Measurements from ENCODE around the gene GIMD1.

GIMD1 gene

GRCh38 chr4:106320235-106320634 is 48.3 kb downstream of the GIMD1 start:
- Histone ChIP-seq H3K9me2 (replicated peaks; ENCODE audit: control insufficient read depth, low read length) (no peaks in the 10 kb centered on the region), H3K9me3 (ENCODE audit: control insufficient read depth, insufficient read depth, low read length) (no peaks in the 10 kb centered on the region), H3K4me2 (ENCODE audit: low read length) (no peak overlapping the region), H4K20me1 (ENCODE audit: control insufficient read depth, insufficient read depth, low read depth, low read length) (0 out of 2 replicates have a peak, but pooled peaks cover 4% of the 10 kb centered on the region), H3K36me3 (ENCODE audit: control insufficient read depth, low read length) (peaks cover 46% of the 10 kb centered on the region), H3K27me3 (ENCODE audit: control insufficient read depth, low read length) (no peaks in the 10 kb centered on the region), H3K27ac (ENCODE audit: low read depth, low read length) (no peak overlapping the region), H3K4me3 (ENCODE audit: low read length) (no peak overlapping the region), H3K79me2 (ENCODE audit: control insufficient read depth, low read length) (peaks cover 87% of the 10 kb centered on the region), H3F3A (ENCODE audit: control insufficient read depth, insufficient read depth) (peaks cover 12% of the 10 kb centered on the region; the same call in 1 of the 2 replicates), H3K4me1 (ENCODE audit: control insufficient read depth, low read length) (peaks cover 17% of the 10 kb centered on the region)
- TF ChIP-seq, protein P1, sequence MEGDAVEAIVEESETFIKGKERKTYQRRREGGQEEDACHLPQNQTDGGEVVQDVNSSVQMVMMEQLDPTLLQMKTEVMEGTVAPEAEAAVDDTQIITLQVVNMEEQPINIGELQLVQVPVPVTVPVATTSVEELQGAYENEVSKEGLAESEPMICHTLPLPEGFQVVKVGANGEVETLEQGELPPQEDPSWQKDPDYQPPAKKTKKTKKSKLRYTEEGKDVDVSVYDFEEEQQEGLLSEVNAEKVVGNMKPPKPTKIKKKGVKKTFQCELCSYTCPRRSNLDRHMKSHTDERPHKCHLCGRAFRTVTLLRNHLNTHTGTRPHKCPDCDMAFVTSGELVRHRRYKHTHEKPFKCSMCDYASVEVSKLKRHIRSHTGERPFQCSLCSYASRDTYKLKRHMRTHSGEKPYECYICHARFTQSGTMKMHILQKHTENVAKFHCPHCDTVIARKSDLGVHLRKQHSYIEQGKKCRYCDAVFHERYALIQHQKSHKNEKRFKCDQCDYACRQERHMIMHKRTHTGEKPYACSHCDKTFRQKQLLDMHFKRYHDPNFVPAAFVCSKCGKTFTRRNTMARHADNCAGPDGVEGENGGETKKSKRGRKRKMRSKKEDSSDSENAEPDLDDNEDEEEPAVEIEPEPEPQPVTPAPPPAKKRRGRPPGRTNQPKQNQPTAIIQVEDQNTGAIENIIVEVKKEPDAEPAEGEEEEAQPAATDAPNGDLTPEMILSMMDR (IDR thresholded peaks at IDR 0.05; ENCODE audit: low read depth, low read length, poor library complexity, severe bottlenecking): no peak
- no peak for TF ChIP-seq EZH2phosphoT487 (IDR thresholded peaks at IDR 0.05; ENCODE audit: borderline replicate concordance, low read length)

DNA sequence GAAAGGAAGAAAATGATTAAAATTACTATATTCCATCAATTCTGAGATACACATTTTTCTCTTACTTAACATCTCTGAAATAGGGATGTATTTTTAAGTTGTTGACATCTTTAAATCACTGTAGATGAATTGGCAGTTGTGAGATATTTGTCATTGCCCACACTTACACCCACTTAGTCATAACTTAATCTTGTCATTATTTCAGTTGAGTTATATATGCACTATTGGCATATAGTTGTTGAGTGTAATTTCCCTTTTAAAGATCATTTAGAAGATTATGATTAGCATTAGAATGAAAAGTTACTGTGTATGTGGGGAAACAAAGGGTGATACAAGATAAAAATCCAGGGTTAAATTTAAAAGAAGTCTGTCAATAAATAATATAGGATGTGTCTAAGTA is 50.1 kb downstream of the GIMD1 start:
- Histone ChIP-seq H3K4me2 (ENCODE audit: low read length) (peak overlapping the region; percentile 77), H3K9me2 (replicated peaks; ENCODE audit: control insufficient read depth, low read length) (no peaks in the 10 kb centered on the region), H3K36me3 (ENCODE audit: control insufficient read depth, low read length) (peaks cover 37% of the 10 kb centered on the region), H3K4me3 (ENCODE audit: low read length) (no peak overlapping the region), H3K27me3 (ENCODE audit: control insufficient read depth, low read length) (no peaks in the 10 kb centered on the region), H3F3A (ENCODE audit: control insufficient read depth, insufficient read depth) (peaks cover 6% of the 10 kb centered on the region; the same call in 1 of the 2 replicates), H3K79me2 (ENCODE audit: control insufficient read depth, low read length) (peaks cover 90% of the 10 kb centered on the region), H3K27ac (ENCODE audit: low read depth, low read length) (no peak overlapping the region), H4K20me1 (ENCODE audit: control insufficient read depth, insufficient read depth, low read depth, low read length) (0 out of 2 replicates have a peak, but pooled peaks cover 6% of the 10 kb centered on the region), H3K9me3 (ENCODE audit: control insufficient read depth, insufficient read depth, low read length) (no peaks in the 10 kb centered on the region), H3K4me1 (ENCODE audit: control insufficient read depth, low read length) (peaks cover 23% of the 10 kb centered on the region)
- TF ChIP-seq, protein P1 (IDR thresholded peaks at IDR 0.05; ENCODE audit: low read depth, low read length, poor library complexity, severe bottlenecking): no peak
- TF ChIP-seq EZH2phosphoT487 (IDR thresholded peaks at IDR 0.05; ENCODE audit: borderline replicate concordance, low read length): no peak

- H3K4me1 ChIP-seq (ENCODE audit: control insufficient read depth, low read length): peaks cover 23% of the 10 kb centered on the region
- peaks cover 6% of the 10 kb centered on the region; the same call in 1 of the 2 replicates for H3F3A ChIP-seq (ENCODE audit: control insufficient read depth, insufficient read depth)
- no peak overlapping the region for H3K27ac ChIP-seq (ENCODE audit: low read depth, low read length)
- TF ChIP-seq, protein P1 (IDR thresholded peaks at IDR 0.05; ENCODE audit: low read depth, low read length, poor library complexity, severe bottlenecking): no peak
- no peak for TF ChIP-seq EZH2phosphoT487 (IDR thresholded peaks at IDR 0.05; ENCODE audit: borderline replicate concordance, low read length)
- H3K4me2 ChIP-seq (ENCODE audit: low read length): peak overlapping the region; percentile 77
- H4K20me1 ChIP-seq (ENCODE audit: control insufficient read depth, insufficient read depth, low read depth, low read length): 0 out of 2 replicates have a peak, but pooled peaks cover 6% of the 10 kb centered on the region
- no peaks in the 10 kb centered on the region for H3K9me2 ChIP-seq (replicated peaks; ENCODE audit: control insufficient read depth, low read length)
- H3K9me3 ChIP-seq (ENCODE audit: control insufficient read depth, insufficient read depth, low read length): no peaks in the 10 kb centered on the region
- peaks cover 34% of the 10 kb centered on the region for H3K36me3 ChIP-seq (ENCODE audit: control insufficient read depth, low read length)
- peaks cover 90% of the 10 kb centered on the region for H3K79me2 ChIP-seq (ENCODE audit: control insufficient read depth, low read length)
- peak overlapping the region; percentile 90 for H3K4me3 ChIP-seq (ENCODE audit: low read length)
- no peaks in the 10 kb centered on the region for H3K27me3 ChIP-seq (ENCODE audit: control insufficient read depth, low read length)
Observed at GRCh38 chr4:106317815-106318214, 50.8 kb downstream of the GIMD1 start.
